HG02642 (cell line): ENCODE measurements around the gene DDX42.
"Not testable (repeated sequence)": the region's sequence is repeated elsewhere in the genome, so short reads cannot be mapped to it uniquely, and the experiment has no call there.

ENCODE experiments used
- ATAC-seq: cut with Tn5 transposase; IDR thresholded peaks from one replicate; pipeline ENCODE4 v1.9.1; 2021; ENCODE audit warnings: mild to moderate bottlenecking; ENCODE audit not compliant: unreplicated experiment, poor library complexity

The DDX42 gene

DNA sequence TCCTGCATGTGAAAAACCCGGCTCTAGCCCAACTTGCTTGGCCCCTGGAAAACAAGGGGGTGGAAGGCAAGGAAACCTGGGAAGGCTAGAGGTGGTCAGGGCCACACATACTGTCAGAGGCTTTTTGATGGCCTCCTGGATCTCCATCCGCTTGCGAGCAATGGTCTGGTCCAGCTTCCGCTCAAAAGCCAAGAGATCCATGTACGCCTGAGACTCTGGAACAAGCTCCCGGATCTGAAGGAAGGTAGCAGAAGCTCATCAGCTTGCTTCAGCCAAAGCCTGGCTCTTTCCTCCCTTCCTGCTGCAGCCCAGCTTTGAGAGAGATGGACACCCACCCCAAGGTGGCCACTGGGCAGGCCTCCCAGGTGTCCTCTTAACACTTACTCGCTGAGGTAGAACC, 62.8 kb downstream of the DDX42 start:
- ATAC-seq, result no peak

DNA sequence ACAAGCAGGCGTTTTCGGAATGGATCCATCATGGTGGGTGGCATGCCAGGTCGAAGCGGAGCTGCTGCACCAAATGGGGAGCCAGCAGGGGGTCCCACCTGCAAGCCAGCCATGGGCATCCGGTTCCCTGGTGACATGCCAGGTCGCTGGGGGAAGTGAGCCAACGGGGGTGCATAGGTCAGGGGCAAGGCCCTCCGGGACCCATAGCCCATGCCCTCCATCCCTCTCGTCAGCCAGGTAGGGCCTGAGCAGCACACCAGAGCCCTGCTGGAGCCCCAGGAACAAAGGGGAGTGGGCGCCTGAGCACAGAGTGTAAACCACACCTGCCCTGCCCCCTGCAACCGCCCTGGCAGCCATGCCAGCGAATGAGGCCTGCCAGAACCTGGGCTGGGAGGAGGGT, 63.5 kb downstream of the DDX42 start:
- ATAC-seq, result no peak

- ATAC-seq, result no peak
Measured at GRCh38 chr17:63837962-63838600, 64.1 kb downstream of the DDX42 start.

DNA sequence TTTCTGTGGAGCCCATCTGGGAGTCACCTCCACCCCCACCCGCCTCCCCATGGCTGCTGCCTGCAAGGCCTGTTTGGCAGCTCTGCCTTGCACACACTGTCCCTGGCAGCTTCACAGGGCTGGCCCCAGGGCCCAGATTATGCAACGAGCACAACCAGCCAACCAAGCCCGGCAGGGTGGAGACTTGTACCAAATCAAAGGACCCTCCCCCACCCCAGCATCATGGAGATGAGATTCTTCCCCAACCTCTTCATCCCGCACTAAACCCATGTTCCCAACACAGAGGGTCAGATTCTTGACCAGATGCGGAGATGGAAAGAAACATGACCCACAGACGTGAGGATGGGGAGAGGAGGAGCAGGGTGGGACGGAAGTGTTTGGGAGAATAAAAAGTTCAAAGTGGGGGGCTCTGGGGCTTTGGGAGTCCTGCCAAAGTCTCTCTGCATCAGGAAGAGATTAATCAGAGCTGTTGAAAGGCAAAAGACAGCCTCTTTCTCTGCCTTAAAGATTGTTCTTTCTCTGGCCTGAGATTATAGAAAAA, 64.7 kb downstream of the DDX42 start:
- ATAC-seq, result no peak

- no peak for ATAC-seq
Measured at GRCh38 chr17:63840591-63841349, 66.8 kb downstream of the DDX42 start.

GRCh38 chr17:63841350-63842172, 67.6 kb downstream of the DDX42 start:
- ATAC-seq, result no peak

GRCh38 chr17:63842173-63842539, 68.2 kb downstream of the DDX42 start:
- ATAC-seq, result peak; percentile 29

GRCh38 chr17:63842540-63843386, 68.8 kb downstream of the DDX42 start, which contains the start of gene SMARCD2:
SMARCD2 (minus strand) TSS chr17:63842685; CDS start chr17:63842674, 11 bp downstream.
- peak; percentile 85 for ATAC-seq

GRCh38 chr17:63843387-63843888, 69.5 kb downstream of the DDX42 start:
- ATAC-seq, result not testable (repeated sequence)

DNA sequence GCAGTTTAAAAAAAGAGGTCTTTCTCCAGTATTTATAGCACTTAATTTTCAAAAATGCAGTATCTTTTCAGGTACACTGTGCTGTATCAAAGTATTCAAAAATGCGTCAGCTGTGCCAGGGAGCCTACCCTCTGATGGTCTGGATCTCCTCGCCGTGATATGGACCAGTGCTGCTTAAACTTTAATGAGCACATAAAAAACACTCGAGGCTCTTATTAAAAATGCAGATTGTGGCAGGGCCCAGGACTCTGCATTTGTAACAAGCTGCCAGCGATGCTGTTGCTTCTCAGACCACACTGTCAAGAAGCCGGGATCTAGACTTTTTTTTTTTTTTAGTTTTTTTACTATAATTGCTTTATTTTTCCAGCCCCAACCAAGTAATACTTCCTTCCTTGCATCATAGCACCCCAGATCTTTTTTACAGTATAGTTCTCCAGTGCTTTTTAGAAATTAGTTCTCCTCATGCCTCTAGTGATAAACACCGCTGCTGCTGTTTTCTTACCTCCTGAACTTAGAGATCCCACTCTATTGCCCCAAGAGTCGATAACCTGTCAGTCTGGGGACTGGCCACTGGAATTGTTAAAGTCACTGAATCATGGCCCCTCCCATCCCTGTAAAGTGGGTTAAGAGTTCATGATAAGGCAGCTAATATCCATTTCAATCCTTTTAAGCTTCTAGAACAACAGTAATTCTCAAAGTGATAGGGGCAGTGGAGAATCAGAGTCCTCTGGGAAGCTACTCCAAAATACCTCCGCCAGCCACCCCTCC, 70.1 kb downstream of the DDX42 start:
- no peak for ATAC-seq

GRCh38 chr17:63845509-63845908, 71.5 kb downstream of the DDX42 start:
- no peak for ATAC-seq

GRCh38 chr17:63847525-63848249, 73.7 kb downstream of the DDX42 start:
- ATAC-seq, result no peak

GRCh38 chr17:63848834-63849689, 75.1 kb downstream of the DDX42 start:
- ATAC-seq, result peak; percentile 88

GRCh38 chr17:63850401-63850800, 76.4 kb downstream of the DDX42 start:
- no peak for ATAC-seq

DNA sequence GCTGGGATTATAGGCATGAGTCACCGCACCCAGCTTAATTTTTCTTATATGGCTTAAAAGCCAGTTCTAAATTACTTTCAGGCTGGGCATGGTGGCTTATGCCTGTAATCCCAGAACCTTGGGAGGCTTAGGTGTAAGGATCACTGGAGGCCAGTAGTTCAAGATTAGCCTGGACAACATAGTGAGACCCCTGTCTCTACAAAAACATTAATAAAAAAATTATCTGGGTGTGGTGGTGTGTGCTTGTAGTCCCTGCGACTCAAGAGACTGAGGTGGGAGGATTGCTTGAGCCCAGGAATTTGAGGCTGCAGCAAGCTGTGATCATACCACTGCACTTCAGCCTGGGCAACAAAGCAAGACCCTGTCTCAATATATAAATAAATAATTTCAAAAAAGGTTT, 79.3 kb downstream of the DDX42 start:
- ATAC-seq, result no peak

DNA sequence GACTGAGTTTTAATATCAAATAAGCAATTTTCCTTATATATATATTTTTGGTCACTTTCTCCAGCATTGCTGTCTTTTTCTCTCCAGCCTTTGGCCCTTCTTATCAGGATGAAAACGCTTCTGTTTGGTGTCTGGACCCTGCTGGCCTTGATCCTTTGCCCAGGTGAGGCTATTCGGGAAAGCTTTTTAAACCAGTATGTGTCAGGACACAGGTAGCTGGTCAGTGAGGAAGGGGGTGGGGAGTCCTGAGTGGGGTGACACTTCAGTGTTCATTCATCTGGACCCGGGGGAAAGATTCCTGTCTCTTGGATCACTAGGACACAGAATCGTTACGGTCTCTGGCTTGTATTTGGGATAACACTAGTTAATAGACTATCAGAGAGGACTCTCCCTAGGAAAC, 80.7 kb downstream of the DDX42 start:
- ATAC-seq, result no peak

- ATAC-seq, result no peak
Measured at GRCh38 chr17:63855185-63855584, 81.2 kb downstream of the DDX42 start.
